ENCODE results near the gene GABARAP.

- TF ChIP-seq CTCF (IDR thresholded peaks at IDR 0.05): no peak
- TF ChIP-seq POLR2A (IDR thresholded peaks at IDR 0.05): peak in 1 of 3 donors; percentile 7
These were observed 14.7 kb upstream of the GABARAP start for GRCh38 chr17:7256766-7257456.
